GM21515 (cell line): ENCODE results near the gene PYCR2.
"Not testable (repeated sequence)": the region's sequence is repeated elsewhere in the genome, so short reads cannot be mapped to it uniquely, and the experiment has no call there.

ENCODE experiments used
- ATAC-seq: cut with Tn5 transposase; IDR thresholded peaks from one replicate; pipeline ENCODE4 v1.9.1; 2021; ENCODE audit not compliant: unreplicated experiment

The PYCR2 gene

DNA sequence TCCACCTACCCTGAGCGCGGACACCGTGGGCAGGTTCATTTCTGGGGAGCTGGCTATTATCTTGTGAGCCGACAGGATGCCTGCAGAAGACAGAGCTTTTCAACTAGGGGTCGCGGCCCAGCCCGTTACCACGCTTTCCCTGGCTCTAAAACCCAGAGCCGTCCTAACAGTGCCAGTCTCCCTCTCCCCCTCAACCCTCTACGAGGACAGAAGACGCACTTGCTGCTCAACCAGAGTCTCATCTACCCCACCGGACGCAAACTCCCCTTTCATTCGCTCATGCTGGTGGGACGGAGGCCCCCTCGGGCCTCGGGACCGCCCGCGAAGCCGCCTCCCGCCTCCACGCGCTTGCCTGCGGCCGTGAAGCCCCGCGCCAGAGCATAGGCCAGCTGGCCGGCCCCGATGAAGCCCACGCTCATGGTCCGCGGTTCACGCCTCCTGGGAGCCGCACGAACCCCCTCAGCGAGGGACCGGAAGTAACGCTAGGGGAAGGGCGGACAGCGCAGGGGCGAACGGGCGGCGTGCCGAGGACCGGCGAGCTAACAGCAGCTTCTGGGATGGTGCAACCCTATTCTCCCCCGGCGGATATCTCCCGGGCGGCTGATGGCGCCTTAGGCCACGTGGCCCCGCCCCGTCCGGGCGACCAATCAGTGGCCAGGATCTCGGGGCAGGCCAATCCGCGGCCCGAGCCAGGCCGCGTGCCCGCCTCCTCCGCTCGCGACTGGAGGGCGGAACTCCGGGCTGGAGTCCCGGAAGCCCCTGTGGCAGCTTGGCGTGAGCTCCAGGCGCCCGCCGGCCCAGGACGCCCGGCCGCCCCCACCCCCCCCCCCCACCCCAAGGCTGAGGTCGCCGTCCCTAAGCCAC, at the start of gene PYCR2:
Gene PYCR2 (minus strand): TSS at position 559 of the 864 bp plus-strand sequence. CDS start 140 bp downstream, at position 419.
- peak; percentile 98 for ATAC-seq

- ATAC-seq = no peak
Observed at GRCh38 chr1:225973158-225973557, 49.1 kb upstream of the PYCR2 start.

DNA sequence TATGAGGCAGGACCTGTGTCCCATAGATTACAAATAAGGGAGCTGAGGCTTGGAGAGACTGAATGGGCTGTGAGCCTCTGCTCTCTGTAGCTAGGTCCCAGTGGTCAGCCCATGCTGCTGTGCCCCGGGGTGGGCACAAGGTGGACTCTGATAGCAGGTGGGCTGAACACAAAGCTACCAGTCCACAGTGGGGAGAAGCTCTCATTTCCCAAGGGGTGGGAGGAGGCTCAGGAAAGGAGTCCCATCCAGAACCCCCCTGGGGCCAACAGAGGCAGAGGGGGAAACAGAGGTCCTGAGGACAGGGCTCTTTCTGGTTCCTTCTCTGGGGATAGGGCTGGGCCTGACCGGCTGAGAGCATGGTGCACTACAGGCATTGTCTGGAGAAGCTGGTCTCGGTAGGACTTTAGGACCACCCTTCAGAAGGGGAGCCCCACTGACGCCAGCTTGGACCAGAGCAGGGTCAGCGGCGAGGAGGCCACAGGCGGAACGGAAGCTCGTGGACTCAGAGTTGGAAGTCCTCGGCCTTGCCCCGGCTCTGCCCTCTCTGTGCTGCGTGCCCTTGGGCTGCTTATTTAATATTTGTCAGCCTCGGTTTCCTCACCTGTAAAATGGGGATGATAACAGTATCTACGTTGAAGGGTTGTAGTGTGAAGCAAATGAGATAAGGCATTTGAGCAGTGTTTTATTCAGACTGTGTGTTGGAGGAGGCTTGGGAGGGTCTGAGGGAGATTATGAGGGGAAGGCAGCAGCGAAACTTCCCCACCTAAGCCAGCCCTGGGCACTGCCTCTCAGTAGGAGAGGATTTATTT, 48.5 kb upstream of the PYCR2 start:
- no peak for ATAC-seq

DNA sequence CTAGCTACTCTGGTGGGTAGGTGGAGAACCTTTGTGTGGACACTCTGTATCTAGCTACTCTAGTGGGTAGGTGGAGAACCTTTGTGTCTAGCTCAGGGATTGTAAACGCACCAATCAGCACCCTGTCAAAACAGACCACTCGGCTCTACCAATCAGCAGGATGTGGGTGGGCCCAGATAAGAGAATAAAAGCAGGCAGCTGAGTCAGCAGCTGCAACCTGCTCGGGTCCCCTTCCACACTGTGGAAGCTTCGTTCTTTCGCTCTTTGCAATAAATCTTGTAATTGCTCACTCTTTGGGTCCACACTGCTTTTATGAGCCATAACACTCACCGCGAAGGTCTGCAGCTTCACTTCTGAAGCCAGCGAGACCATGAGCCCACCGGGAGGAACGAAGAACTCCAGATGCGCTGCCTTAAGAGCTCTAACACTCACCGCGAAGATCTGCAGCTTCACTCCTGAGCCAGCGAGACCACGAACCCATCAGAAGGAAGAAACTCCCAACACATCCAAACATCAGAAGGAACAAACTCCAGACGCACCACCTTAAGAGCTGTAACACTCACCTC, 46.6 kb upstream of the PYCR2 start:
- not testable (repeated sequence) for ATAC-seq

DNA sequence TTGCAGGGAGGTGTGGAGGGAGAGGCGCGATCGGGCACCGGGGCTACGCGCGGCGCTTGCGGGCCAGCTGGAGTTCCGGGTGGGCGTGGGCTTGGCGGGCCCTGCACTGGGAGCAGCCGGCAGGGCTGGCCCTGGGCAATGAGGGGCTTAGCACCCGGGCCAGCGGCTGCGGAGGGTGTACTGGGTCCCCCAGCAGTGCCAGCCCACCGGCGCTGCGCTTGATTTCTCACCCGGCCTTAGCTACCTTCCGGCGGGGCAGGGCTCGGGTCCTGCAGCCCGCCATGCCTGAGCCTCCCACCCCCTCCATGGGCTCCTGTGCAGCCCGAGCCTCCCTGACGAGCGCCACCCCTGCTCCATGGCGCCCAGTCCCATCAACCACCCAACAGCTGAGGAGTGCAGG, 45.7 kb upstream of the PYCR2 start:
- ATAC-seq = not testable (repeated sequence)

- no peak for ATAC-seq
Observed at GRCh38 chr1:225965231-225965630, 41.2 kb upstream of the PYCR2 start.

GRCh38 chr1:225963735-225964530, 39.9 kb upstream of the PYCR2 start:
- no peak for ATAC-seq

DNA sequence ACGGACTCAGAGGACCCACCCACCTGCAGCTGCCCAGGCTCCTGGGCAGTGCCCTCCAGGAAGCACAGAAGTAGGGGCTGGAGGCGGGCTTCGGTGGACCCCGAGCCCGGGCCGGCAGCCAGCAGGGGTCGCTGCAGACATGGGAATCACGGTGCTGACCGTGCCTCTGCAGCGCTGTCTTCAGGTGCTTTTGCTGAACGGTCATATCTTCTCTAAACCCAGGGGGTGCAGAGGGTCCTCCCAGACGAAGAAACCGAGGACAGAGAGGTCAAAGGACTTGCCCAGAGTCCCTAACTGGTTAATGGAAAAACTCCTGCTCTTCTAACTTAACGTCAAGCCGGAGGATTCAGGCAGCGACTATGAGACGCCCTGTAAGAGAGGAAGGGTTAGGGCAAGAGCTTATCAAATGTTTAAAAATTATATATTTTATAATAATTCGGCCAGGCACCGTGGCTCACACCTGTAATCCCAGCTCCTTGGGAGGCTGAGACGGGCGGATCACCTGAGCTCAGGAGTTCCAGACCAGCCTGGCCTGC, 38.5 kb upstream of the PYCR2 start:
- peak; percentile 84 for ATAC-seq

GRCh38 chr1:225961659-225962439, 37.8 kb upstream of the PYCR2 start:
- no peak for ATAC-seq

DNA sequence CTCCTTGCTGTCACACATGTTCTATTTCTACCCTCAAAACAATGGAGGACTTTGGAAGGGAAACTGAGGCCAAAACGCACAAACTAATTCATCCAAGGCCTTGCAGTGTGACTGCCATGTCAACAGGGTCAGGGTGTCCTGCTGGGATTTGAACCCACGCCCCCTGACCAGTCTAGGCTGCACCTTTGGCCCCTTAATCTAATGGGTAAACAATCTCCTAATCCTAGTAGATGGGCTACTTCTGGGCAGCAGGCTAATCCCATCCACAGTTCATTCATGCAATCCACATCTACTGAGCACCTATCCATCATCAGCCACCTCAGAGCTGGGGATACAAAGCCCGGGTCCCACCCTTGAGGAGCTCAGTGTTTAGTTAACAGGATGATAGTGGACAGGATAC, 34.0 kb upstream of the PYCR2 start:
- ATAC-seq = no peak

DNA sequence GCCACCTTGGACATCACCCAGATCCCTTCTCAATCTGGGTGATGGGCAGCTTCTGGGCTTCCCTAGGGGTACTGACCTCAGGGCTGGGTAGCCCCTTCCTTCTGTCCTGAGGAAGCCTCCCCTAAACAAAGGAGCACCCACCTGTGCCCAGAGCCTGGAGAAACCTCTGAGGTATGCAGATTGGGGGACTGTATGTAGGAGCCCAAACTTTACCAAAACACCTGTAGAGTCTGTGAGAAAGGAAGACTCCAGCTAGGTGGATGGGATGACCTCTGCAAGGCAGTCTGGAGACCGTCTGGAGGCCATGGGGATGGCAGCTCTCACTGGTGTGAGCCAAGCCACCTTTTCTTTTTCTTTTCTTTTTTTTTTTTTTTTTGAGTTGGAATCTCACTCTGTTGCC, 30.7 kb upstream of the PYCR2 start:
- no peak for ATAC-seq

DNA sequence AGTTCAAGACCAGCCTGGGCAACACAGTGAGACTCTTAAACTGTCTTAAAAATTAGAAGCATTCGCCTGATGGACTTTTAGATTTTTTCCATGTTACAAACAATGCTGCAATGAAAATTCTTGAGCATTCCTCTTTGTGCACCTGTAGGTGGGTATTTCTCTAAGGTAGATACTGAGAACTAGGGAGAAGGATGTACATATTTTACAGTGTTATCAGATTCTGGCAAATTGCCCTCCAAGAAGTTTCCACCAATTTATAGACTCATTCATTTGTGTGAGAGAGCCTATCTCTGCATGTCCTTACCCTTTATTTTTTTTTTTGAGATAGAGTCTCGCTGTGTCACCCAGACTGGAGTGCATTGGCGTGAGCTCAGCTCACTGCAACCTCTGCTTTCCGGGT, 29.3 kb upstream of the PYCR2 start:
- ATAC-seq = no peak

- ATAC-seq = no peak
Observed at GRCh38 chr1:225950905-225951497, 27.0 kb upstream of the PYCR2 start.

- no peak for ATAC-seq
Observed at GRCh38 chr1:225949041-225949440, 25.0 kb upstream of the PYCR2 start.

DNA sequence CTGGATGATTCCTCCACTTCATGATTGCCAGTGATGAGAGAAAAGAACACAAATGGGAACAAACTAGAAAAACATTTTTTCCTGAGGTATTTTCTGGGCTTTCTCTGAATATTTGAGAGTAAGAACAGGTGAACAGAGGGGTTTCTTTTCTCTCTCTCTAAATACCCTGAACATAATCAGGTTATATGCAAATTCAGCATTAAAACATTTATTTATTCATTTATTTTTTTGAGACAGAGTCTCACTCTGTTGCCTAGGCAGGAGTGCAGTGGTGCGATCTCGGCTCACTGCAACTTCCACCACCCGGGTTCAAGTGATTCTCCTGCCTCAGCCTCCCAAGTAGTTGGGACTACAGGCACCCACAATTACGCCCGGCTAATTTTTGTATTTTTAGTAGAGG, 22.8 kb upstream of the PYCR2 start:
- no peak for ATAC-seq

GRCh38 chr1:225946082-225946620, 22.1 kb upstream of the PYCR2 start:
- no peak for ATAC-seq

- no peak for ATAC-seq
Observed at GRCh38 chr1:225945564-225945963, 21.5 kb upstream of the PYCR2 start.

DNA sequence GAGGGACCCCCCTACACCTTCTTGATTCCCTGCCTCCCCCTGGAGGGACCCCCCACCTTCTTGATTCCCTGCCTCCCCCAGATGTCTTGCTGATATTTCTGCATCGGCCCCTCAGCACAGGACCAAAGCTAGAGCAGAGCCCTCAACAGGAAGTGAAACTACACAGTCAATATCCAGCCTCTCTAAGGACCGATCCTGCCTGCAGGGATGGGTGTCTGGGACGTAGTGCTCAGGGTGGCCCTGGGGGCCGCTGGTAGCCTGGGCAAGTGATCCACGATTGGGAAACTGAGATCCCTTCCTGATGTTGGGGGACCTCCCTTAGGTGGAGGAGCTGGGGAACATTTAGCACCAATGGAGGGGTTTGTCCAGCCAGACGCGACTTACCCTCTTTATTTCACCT, 20.9 kb upstream of the PYCR2 start:
- peak; percentile 60 for ATAC-seq

DNA sequence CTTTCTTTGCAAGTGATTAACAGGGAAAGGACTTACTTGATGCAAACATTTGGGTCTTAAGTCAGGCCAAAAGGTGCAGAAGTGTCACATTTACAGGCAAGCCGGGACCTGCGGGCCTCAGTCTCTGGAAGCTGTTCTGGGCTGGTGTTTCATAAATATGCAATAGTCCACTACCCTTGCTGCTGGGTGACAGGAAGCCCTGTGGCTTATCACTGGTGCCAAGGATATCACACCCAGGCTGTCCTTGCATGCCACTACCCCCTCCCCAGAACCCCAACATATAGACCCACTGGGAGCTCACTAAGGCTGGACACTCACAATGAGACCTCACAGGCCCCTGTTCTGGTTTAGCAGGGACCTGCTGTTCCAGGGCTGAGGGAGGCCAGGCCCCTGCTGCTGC, 20.3 kb upstream of the PYCR2 start:
- no peak for ATAC-seq
